GM18858 (cell line): ENCODE results near the gene ST8SIA6.
A peak's percentile ranks its signal among the peaks of the same experiment; 100 is the strongest.
"Not testable (repeated sequence)": the region's sequence is repeated elsewhere in the genome, so short reads cannot be mapped to it uniquely, and the experiment has no call there.

Experiments used
- ATAC-seq: cut with Tn5 transposase; IDR thresholded peaks from one replicate; pipeline ENCODE4 v1.9.1; 2021; ENCODE audit not compliant: unreplicated experiment

The ST8SIA6 gene, protein sequence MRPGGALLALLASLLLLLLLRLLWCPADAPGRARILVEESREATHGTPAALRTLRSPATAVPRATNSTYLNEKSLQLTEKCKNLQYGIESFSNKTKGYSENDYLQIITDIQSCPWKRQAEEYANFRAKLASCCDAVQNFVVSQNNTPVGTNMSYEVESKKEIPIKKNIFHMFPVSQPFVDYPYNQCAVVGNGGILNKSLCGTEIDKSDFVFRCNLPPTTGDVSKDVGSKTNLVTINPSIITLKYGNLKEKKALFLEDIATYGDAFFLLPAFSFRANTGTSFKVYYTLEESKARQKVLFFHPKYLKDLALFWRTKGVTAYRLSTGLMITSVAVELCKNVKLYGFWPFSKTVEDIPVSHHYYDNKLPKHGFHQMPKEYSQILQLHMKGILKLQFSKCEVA

DNA sequence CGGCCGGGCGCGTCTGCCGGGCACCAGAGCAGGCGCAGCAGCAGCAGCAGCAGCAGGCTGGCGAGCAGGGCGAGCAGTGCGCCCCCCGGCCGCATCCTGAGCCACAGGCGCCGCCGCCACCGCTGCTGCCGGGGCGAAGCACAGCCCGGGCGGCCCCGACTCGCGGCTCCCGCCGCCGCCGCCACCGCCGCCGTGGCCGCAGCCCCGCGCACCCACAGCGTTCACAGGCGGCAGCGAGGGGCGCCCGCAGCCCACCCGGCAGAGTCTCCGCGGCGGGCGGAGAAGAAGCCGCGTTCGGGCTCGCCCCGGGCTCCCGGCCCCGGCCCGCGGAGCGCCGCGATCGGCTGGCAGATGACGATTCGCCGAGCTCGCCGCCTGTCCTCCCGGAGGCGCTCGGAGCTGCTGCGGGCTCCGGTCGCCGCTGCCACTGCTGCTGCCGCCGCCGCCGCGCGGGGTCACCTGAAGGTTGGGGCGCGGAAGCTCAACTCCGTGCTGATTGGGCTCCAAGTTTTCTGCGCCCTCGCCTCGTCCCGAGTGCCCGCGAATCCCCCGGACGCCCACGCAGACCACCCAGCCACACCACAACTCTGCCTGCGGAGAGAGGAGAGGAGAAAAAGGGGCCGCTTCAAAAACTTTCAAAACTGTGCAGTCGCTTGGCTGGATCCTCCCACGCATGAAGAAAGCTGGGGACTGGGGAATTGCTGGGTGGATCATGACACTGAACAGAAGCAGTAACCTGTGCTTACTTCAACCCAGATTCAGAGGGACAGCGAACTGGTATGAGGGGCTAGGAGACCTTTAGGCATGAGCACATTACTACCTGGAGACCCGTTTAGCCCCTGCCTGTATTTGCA, at the start of gene ST8SIA6:
Gene ST8SIA6 (minus strand): TSS at position 435 of the 854 bp plus-strand sequence. CDS start 340 bp downstream, at position 95.
- ATAC-seq = peak; percentile 64

DNA sequence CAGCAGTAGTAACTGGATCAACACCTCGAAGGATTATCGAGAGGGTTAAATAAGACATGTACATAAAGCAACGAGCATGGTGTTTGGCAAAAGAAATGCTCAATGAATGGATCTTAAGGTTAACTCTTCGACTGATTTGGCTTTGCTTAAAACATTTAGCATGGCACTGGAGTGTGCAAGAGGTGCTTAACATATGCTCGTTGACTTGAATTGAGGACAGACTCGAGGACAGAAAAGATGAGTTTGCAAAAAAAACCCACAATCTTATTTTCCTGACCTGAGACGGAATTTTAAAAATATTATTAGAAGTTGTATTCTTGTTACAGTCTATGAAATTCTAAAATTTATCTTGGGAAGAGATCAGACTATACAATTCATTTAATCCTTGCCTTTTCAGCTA, 49.4 kb upstream of the ST8SIA6 start:
- no peak for ATAC-seq

DNA sequence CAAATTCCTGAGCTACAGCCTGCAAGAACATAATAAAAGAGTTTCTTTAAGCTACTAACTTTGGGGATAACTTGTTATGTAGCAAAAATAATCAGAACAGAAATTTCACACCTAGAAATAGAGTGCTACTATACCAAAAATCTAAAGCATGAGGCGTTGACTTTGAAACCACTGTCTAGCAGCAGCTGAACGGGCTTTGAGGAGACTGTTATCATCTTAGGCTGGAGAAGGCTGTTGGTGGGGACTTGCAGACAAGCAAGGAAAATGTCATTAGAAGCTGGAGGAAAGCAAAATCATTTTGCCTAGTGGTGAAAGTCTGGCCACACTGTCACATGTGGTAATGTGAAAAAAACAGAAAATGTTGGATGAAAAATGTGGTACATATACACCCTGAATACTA, 48.4 kb upstream of the ST8SIA6 start:
- no peak for ATAC-seq

DNA sequence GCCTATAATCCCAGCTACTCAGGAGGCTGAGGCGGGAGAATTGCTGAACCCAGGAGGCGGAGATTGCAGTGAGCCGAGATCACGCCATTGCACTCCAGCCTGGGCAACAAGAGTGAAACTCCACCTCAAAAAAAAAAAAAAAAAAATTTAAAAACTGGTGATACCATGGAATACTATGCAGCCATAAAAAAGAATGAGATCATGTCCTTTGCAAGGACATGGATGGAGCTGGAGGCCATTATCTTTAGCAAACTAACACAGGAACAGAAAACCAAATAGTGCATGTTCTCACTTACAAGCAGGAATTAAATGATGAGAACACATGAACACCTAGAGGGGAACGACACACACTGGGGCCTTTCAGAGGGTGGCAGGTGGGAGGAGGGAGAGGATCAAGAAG, 44.6 kb upstream of the ST8SIA6 start:
- ATAC-seq = not testable (repeated sequence)

DNA sequence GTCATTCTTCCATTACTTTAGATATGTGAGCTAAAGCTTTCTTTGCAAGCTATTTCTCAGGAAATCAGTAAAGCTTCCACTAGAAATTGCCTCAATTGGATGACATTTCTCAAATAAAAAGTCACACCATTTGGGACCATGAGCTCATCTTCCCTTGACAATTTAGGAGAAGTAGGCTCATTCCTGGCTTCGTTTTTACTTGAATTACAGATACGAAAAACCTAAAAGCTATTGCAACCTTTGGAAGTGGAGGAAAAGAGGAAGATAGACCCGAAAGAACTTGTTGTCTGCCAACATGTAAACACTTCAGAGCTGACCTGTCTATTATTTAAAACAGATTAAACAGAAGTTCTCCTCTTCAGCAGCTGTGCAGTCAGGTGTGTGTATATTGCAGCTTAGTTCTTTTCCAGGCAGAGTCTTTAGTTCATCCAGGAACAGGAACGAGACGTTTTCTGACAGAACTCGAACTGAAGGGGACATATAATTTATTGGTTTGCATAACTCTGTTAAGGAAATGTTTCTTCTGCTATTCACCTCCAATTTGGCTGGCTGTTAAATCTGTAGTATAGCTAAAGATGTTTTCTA, 43.1 kb upstream of the ST8SIA6 start:
- no peak for ATAC-seq

DNA sequence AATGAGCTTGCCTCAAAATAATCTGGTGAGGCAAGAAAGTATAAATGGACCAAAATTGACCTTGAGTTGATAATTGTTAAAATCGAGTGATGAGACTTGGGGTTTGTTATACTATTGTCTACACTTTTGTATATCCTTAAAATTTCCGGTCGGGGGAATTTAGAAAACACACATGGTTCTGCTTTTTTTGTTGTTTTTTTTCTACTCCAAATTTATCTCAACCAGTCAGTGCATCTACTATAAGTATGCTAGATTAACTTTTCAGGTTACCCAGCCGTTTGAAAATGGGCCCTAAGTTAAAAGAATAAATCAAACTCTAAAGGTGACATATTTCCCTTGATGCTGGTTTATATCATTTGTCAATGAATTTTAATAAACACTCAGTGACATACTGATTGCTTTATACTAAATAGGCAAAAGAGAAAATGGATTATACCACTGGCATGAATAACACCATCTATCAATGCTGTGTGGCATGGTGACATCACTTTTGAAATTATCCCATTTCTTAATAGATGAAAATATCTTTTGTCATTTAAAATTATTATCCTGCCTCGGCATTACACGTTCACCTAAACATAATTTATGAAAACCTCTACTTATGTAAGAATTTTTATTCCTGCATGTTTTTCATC, 40.3 kb upstream of the ST8SIA6 start:
- no peak for ATAC-seq

DNA sequence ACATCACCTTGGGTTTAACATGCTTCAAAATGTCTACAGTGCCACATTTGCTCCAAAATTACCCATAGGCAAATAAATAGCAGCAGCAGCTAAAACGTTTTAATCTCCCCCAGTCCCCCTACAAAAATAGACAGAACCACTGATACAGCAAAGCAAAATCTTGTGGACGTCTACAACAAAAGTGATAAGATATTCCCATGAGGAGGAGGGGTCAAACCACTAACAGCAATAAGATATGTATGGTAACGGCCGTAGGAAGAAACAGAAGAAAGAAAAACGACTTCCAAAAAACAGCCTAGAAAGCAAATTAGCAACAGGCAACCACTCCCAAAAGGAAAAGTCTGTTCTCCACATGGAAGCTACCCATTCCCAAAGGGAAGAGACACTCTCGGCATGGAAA, 34.5 kb upstream of the ST8SIA6 start:
- ATAC-seq = no peak

DNA sequence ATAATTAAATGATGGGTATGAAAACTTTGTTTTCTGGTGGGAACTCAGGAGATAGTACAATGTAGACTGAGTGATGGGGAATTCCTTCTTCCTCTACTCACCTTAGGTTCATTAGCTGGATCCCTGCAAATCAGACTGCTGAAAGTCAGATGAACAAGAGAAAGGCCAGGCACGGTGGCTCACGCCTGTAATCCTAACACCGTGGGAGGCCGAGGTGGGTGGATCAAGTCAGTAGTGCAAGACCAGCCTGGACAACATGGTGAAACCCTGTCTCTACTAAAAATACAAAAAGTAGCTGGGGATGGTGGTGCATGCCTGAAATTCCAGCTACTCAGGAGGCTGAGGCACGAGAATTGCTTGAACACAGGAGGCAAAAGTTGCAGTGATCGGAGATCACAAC, 28.7 kb upstream of the ST8SIA6 start:
- ATAC-seq = no peak

DNA sequence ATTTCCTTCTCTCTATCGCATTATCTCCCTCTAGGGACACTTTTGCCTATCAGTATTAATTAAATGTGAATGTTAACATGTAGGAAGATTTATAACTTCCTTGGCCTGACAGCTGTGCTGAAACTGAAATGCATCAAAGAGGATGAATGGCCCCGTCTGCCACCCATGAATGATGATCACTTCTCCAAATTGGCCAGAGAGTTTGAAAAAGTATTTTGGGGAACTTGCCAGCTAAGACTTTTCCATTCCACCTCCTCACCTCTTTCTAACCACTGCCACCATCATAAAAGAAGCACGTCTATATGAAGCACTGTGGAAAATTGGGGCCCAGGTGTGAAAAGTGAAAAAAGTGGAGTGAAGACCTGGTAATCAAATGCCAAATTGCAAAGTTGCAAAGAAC, 25.4 kb upstream of the ST8SIA6 start:
- ATAC-seq = no peak

DNA sequence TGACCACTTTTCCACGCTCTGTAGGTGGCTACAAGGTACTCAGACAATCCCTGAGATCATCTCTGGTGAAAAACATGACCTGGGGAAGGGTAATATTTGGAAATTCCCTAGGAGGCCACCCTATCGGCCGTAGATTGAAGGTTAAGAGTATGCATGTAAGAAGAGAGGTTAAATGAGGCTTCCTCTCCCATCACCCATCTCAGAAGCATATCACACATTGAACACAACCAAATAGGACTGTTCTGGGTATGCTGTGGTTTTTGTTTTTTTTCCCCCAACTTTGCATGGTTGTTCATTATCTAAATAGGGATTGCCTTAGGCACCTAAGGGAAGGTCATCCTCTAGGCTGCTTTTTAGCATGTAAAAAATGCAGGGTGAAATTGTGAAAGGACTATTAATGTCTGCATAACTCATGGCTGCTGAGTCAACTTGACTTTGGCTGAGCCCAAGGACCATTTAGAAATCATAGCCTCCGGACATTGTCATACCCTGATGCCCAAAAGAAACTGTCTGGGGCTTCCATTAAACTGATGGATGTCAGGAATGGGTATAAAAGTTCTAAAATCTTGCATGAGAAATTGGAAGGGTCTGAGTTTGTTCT, 24.7 kb upstream of the ST8SIA6 start:
- no peak for ATAC-seq

DNA sequence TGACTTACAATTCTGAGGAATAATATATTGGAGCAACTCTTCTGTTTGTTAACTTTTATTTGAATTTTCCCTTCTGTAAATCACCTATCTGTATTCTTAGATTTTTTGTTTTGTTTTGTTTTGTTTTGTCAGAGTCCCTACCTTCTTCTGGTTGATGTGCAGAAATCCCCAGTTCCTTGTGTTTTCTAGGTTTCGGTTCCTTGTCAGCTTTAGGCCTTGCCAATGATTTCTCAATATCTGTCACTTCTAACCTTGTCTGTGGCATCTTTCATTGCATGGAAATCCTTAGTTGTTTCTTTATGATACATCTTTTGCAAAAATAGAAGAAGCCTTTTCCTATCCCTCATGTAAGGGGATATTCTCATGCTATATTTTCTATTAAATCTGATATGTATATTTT, 21.7 kb upstream of the ST8SIA6 start:
- peak; percentile 80 for ATAC-seq

DNA sequence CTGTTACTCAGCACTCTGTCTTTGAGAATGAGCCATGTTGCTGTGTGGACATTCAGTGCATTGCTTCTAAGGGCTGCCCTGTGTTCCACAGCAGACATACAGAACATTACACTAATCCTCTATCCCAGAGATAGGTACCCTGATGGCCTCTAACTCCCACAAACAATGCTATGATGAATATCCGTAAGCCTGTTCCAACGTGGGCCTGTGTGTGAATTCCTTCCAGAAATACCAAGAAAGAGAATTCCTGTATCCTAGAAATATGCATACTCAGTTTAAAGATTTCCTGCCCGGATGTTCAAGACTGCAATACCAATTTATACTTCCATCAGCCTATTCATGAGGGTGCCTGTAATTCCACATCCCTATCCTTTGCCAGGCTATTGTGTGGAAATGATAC, 21.3 kb upstream of the ST8SIA6 start:
- no peak for ATAC-seq

DNA sequence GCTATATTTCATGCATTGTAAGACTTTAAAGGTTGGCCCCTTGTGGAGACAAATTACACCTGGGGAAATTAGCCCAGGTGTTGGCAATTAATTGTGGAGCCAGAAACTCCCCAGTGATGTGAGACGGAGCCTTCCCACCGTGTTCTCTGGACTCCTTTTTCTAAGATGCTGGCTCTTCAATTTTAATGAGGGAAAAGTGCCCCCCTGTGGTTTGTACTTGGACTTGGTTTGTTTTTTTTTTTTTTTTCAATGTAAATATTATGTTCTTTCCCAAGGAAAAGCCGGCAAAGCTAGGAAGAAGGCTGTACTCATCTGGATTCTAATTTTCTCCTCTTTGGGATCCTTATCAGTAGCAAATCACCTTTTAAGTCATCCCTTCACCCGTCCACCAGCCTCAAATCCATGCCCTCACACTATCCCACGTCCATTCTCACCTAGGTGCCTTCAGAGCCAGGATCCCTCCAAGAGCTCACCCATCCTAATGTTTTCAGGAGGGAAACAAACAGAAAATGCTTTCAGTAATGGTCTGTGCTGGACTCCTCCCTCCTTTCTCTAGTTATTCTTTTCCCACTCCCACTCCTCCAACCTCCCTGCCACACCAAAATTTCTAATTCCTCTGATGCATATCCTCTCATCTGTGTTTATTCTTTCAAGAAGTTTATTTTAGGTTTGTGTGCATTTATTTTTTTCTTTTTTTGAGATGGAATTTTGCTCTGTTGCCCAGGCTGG, 20.4 kb upstream of the ST8SIA6 start:
- no peak for ATAC-seq

DNA sequence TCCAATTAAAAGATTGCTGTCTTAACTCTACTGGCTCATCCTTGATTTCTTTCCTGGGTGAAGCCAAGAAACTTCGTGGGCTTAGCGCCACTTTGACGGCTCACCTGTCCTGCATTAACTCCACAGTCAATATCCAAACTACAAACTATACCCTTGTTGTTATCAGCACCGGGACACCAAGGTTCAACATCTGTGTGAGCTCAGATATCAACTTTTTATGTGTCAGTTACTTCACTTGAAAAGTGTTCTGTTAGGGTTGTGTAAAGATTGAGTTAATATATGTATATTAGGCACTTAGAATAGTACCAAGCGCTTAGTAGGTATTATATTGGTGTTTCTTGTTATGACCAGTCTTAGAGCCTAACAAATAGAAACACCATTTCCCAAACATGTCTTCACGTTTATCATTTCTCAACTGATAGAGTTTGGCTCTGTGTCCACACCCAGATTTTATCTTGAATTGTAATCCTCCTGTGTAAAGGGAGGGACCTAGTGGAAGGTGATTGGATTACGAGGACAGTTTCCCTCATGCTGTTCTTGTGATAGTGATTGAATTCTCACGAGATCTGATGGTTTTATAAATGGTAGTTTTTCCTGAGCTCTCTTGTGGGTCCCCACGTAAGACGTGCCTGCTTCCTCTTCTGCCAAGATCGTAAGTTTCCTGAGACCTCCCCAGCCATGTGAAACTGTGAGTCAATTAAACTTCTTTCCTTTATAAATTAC, 19.0 kb upstream of the ST8SIA6 start:
- no peak for ATAC-seq

DNA sequence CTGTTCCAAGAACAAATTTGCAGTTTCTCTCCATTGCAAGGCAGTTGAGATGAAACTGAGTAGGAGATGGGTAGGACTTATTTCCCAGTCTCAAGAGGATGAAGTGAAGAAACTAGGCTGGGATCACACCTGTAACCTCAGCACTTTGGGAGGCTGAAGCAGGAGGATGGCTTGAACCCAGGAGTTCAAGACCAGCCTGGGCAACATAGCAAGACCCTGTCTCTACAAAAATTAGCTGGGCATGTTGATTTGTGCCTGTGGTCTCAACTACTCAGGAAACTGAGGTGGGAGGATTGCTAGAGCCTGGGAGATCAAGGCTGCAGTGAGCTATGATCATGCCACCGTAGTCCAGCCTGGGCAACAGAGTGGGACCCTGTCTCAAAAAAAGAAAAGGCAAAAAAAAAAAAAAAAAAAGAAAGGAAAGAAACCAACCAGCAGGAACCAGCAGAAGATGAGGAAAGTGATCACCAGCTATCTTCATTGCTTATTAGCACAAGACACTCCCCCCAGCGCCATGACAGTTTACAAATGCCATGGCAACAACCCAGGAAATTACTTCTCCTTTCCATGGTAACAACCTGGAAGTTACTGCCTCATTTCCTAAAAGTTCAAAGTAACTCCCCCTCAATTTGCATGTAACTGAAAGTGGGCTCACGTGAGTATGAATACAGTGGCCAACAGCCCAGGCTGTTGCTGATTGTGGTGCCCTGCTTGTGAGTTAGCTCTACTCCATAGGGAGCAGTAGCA, 18.3 kb upstream of the ST8SIA6 start:
- no peak for ATAC-seq

DNA sequence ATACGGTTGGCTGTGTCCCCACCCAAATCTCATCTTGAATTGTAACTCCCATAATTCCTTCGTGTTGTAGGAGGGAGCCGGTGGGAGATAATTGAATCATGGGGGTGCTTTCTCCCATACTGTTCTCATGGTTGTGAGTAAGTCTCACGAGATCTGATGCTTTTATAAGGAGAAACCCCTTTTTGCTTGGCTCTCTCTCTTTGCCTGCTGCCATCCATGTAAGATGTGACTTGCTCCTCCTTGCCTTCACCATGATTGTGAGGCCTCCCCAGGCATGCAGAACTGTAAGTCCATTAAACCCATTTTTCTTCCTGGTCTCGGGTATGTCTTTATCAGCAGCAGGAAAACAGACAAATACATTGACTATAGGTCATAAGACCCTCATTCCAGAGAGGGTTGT, 15.9 kb upstream of the ST8SIA6 start:
- no peak for ATAC-seq

DNA sequence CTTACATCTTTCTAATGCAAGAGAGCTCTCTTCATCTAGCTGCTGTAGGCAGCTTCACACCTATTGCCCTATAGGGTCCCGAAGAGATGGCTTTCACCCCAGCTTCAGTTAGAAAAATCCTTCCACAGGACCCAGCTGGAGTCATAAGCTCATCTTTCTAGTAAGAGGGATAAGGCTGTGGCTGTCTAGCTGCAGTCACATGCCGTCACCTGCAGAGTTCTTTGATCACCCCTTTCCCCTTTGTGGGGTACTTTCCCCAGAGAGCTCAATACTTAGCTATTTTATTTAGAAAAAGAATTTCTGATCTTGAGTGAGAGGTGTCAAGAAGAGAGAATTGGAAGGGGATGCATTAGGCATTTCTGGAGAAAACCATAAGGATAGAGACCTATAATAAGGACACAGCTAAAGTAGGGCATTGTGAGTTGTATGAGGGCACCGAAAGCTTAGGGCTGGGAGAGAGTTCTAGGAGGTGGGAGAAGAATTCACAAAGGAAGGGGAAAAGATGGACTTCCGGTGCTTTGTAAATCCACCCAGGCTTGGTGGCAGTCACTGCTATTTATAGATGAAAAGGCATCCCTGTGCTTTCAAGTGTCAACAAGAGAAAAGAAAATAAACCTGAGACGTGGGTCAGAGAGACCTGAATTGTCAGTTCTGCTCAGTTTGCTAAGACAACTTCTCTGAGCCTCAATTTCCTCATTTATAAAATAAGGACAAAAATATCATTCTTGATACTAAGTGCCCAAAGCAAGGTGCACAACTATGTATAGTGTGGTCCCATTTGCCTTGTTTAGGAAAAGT, 11.1 kb upstream of the ST8SIA6 start:
- ATAC-seq = no peak

DNA sequence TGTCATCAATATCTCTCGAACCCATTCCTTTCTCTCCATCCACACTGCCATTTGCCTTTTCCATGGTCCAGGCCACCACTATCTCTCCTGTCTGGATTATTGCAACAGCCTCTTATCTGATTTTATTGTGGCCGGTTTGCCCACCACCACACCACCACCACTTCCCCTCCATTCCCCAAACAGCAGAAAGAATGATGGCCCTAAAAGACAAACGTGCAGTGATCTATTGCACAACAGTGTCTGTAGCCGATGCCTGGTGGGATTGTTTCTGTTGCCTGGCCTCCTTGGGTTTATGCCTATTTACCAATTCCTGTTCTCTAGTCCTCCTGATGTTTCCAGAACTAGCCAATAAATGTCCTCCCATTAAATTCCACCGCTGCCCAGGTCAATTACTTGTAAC, 10.2 kb upstream of the ST8SIA6 start:
- ATAC-seq = no peak
